ENCODE data around the gene ALX4. TPM values are rescaled to one million over a fixed set of nuclear protein-coding genes. Genes with fewer than 3 reads are reported as not detected.

Gene ALX4
- polyA plus RNA-seq, 3 donors = not detected

- Mint-ChIP-seq H3K4me1 (no peaks in the 10 kb centered on the region), H3K27ac (peak overlapping the region in 1 of 7 donors; percentile 28), H3K27me3 (ENCODE audit: low read depth in 3 of 3) (peaks cover 69 to 94% (median 79%) of the 10 kb centered on the region in 3 donors), H3K4me3 (no peak overlapping the region), H3K36me3 (no peaks in the 10 kb centered on the region), H3K9me3 (peaks cover 0 to 5% (median 0%) of the 10 kb centered on the region in 7 donors)
- Histone ChIP-seq H2AFZ (ENCODE audit: insufficient read depth, low read depth, low read length, poor library complexity, severe bottlenecking) (no peak overlapping the region), H3K27ac (ENCODE audit: low read depth in 1 of 2, low read length in 2 of 2) (no peak overlapping the region), H4K20me1 (ENCODE audit: insufficient read depth, low read length) (no peaks in the 10 kb centered on the region), H3K9me3 (replicated peaks in 1 of 2; ENCODE audit: control insufficient read depth in 1 of 2, insufficient read depth in 1 of 2, low read length in 2 of 2) (peaks cover 0 to 6% of the 10 kb centered on the region in 2 donors), H3K4me1 (ENCODE audit: control insufficient read depth in 1 of 2, insufficient read depth in 2 of 2, low read length in 2 of 2) (no peaks in the 10 kb centered on the region), H3K4me2 (replicated peaks; ENCODE audit: extremely low read depth, low read length, poor library complexity, severe bottlenecking) (no peak overlapping the region), H3K9ac (ENCODE audit: insufficient read depth, low read length, poor library complexity, severe bottlenecking) (no peak overlapping the region), H3K36me3 (replicated peaks in 1 of 2; ENCODE audit: control insufficient read depth in 1 of 2, insufficient read depth in 2 of 2, low read length in 2 of 2) (no peaks in the 10 kb centered on the region), H3K4me3 (replicated peaks in 1 of 3; ENCODE audit: low read depth in 2 of 3, low read length in 3 of 3) (no peak overlapping the region), H3K79me2 (ENCODE audit: insufficient read depth, low read length) (no peaks in the 10 kb centered on the region), H3K27me3 (ENCODE audit: control insufficient read depth in 2 of 2, insufficient read depth in 2 of 2, low read length in 2 of 2) (peaks cover 50 to 81% of the 10 kb centered on the region in 2 donors)
- no peak for DNase-seq
- intact Hi-C loops (cut with micrococcal nuclease) = no loop called here
- TF ChIP-seq, protein P1, sequence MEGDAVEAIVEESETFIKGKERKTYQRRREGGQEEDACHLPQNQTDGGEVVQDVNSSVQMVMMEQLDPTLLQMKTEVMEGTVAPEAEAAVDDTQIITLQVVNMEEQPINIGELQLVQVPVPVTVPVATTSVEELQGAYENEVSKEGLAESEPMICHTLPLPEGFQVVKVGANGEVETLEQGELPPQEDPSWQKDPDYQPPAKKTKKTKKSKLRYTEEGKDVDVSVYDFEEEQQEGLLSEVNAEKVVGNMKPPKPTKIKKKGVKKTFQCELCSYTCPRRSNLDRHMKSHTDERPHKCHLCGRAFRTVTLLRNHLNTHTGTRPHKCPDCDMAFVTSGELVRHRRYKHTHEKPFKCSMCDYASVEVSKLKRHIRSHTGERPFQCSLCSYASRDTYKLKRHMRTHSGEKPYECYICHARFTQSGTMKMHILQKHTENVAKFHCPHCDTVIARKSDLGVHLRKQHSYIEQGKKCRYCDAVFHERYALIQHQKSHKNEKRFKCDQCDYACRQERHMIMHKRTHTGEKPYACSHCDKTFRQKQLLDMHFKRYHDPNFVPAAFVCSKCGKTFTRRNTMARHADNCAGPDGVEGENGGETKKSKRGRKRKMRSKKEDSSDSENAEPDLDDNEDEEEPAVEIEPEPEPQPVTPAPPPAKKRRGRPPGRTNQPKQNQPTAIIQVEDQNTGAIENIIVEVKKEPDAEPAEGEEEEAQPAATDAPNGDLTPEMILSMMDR (IDR thresholded peaks at IDR 0.05) = no peak
- 76% methylated on average over 5 of the region's 5 CpGs for WGBS (ENCODE audit: insufficient coverage)
These were observed 15.8 kb upstream of the ALX4 start for GRCh38 chr11:44325698-44326097.

- intact Hi-C loops (cut with micrococcal nuclease) = no loop called here
- WGBS (ENCODE audit: insufficient coverage) = 62% methylated on average over 8 of the region's 13 CpGs
These were observed 15.0 kb upstream of the ALX4 start for GRCh38 chr11:44324749-44325525.

More at GRCh38 chr11:44324749-44325525, 15.0 kb upstream of the ALX4 start:
- Histone ChIP-seq H3K27me3 (ENCODE audit: control insufficient read depth in 2 of 2, insufficient read depth in 2 of 2, low read length in 2 of 2) (peaks cover 56 to 88% of the 10 kb centered on the region in 2 donors), H2AFZ (ENCODE audit: insufficient read depth, low read depth, low read length, poor library complexity, severe bottlenecking) (no peak overlapping the region), H3K36me3 (replicated peaks in 1 of 2; ENCODE audit: control insufficient read depth in 1 of 2, insufficient read depth in 2 of 2, low read length in 2 of 2) (no peaks in the 10 kb centered on the region), H3K9me3 (replicated peaks in 1 of 2; ENCODE audit: control insufficient read depth in 1 of 2, insufficient read depth in 1 of 2, low read length in 2 of 2) (peaks cover 0 to 6% of the 10 kb centered on the region in 2 donors), H4K20me1 (ENCODE audit: insufficient read depth, low read length) (no peaks in the 10 kb centered on the region), H3K4me3 (replicated peaks in 1 of 3; ENCODE audit: low read depth in 2 of 3, low read length in 3 of 3) (no peak overlapping the region), H3K27ac (ENCODE audit: low read depth in 1 of 2, low read length in 2 of 2) (no peak overlapping the region), H3K4me1 (ENCODE audit: control insufficient read depth in 1 of 2, insufficient read depth in 2 of 2, low read length in 2 of 2) (no peaks in the 10 kb centered on the region), H3K79me2 (ENCODE audit: insufficient read depth, low read length) (no peaks in the 10 kb centered on the region), H3K4me2 (replicated peaks; ENCODE audit: extremely low read depth, low read length, poor library complexity, severe bottlenecking) (no peak overlapping the region), H3K9ac (ENCODE audit: insufficient read depth, low read length, poor library complexity, severe bottlenecking) (no peak overlapping the region)
- Mint-ChIP-seq H3K9me3 (peaks cover 0 to 5% (median 0%) of the 10 kb centered on the region in 7 donors), H3K27ac (no peak overlapping the region), H3K36me3 (no peaks in the 10 kb centered on the region), H3K4me1 (no peaks in the 10 kb centered on the region), H3K27me3 (ENCODE audit: low read depth in 3 of 3) (peaks cover 74 to 95% (median 82%) of the 10 kb centered on the region in 3 donors), H3K4me3 (peak overlapping the region in 1 of 2 donors; percentile 47)
- TF ChIP-seq, protein P1 (IDR thresholded peaks at IDR 0.05) = no peak
- no peak for DNase-seq

Data from CD14-positive monocyte (primary cell).